ENCODE results near the gene UBAP1.

The UBAP1 gene

GRCh38 chr9:34254141-34254913 is 75.5 kb downstream of the UBAP1 start:
- TF ChIP-seq CTCF (IDR thresholded peaks at IDR 0.05; ENCODE audit: low read depth, low read length, missing control alignments), result no peak
- DNase-seq (ENCODE audit: low read depth), result no peak
- no peak overlapping the region for H3K4me3 ChIP-seq (ENCODE audit: low read depth, low read length)
- in situ Hi-C loops (cut with HindIII; ENCODE audit: low sequenced_read_pairs), result no loop called here

GRCh38 chr9:34254966-34255825 is 76.4 kb downstream of the UBAP1 start:
- no peak for DNase-seq (ENCODE audit: low read depth)
- in situ Hi-C loops (cut with HindIII; ENCODE audit: low sequenced_read_pairs), result no loop called here
- H3K4me3 ChIP-seq (ENCODE audit: low read depth, low read length), result no peak overlapping the region
- no peak for TF ChIP-seq CTCF (IDR thresholded peaks at IDR 0.05; ENCODE audit: low read depth, low read length, missing control alignments)

GRCh38 chr9:34256104-34256503 is 77.3 kb downstream of the UBAP1 start:
- peak; percentile 34 for TF ChIP-seq CTCF (IDR thresholded peaks at IDR 0.05; ENCODE audit: low read depth, low read length, missing control alignments)
- in situ Hi-C loops (cut with HindIII; ENCODE audit: low sequenced_read_pairs), result no loop called here
- DNase-seq (ENCODE audit: low read depth), result no peak
- no peak overlapping the region for H3K4me3 ChIP-seq (ENCODE audit: low read depth, low read length)

- no peak overlapping the region for H3K4me3 ChIP-seq (ENCODE audit: low read depth, low read length)
- no peak for DNase-seq (ENCODE audit: low read depth)
- TF ChIP-seq CTCF (IDR thresholded peaks at IDR 0.05; ENCODE audit: low read depth, low read length, missing control alignments), result no peak
- in situ Hi-C loops (cut with HindIII; ENCODE audit: low sequenced_read_pairs), result no loop called here
Observed at GRCh38 chr9:34256987-34257585, 78.2 kb downstream of the UBAP1 start.

GRCh38 chr9:34259315-34259714 is 80.5 kb downstream of the UBAP1 start:
- no peak overlapping the region for H3K4me3 ChIP-seq (ENCODE audit: low read depth, low read length)
- in situ Hi-C loops (cut with HindIII; ENCODE audit: low sequenced_read_pairs), result no loop called here
- TF ChIP-seq CTCF (IDR thresholded peaks at IDR 0.05; ENCODE audit: low read depth, low read length, missing control alignments), result no peak
- no peak for DNase-seq (ENCODE audit: low read depth)

- in situ Hi-C loops (cut with HindIII; ENCODE audit: low sequenced_read_pairs), result loop anchor here (10.0 kb wide), 2 partner anchors 182 to 352 kb away; partner anchors contain the start of gene RPP25L
- H3K4me3 ChIP-seq (ENCODE audit: low read depth, low read length), result no peak overlapping the region
- no peak for TF ChIP-seq CTCF (IDR thresholded peaks at IDR 0.05; ENCODE audit: low read depth, low read length, missing control alignments)
Observed at GRCh38 chr9:34262971-34263370, 84.1 kb downstream of the UBAP1 start.

More at GRCh38 chr9:34262971-34263370, 84.1 kb downstream of the UBAP1 start:
- DNase-seq (ENCODE audit: low read depth), result no peak
